ENCODE measurements around the gene SOD1.

GRCh38 chr21:31684918-31685317 lies 25.4 kb downstream of the SOD1 start:
- TF ChIP-seq CTCF (IDR thresholded peaks at IDR 0.05) (no peak), POLR2A (IDR thresholded peaks at IDR 0.05) (no peak)
